CD14-positive monocyte (primary cell): Measurements from ENCODE around the gene RAPH1. TPM values are rescaled to one million over a fixed set of nuclear protein-coding genes. Genes with fewer than 3 reads are reported as not detected.
A peak's percentile ranks its signal among the peaks of the same experiment; 100 is the strongest.

Source experiments
- DNase-seq, 3 donors: peaks; one replicate each; pipeline ENCODE4 v3.0.0-alpha.2; 2011 to 2022
- H2AFZ ChIP-seq: 2 replicates; pipeline ENCODE4 v1.6.0; 2012; ENCODE audit warnings: mild to moderate bottlenecking, low read depth, low read length, inconsistent platforms; ENCODE audit not compliant: insufficient read depth, poor library complexity, severe bottlenecking
- H3K27ac ChIP-seq, 2 donors: 1 replicate in 1 of 2; 2 replicates in 1 of 2; pipeline ENCODE4 v1.5.1; 2012 to 2013; ENCODE audit warnings: low read length in 2 of 2, control low read depth in 1 of 2, inconsistent platforms in 1 of 2, low read depth in 1 of 2, mild to moderate bottlenecking in 1 of 2
- H3K27me3 ChIP-seq, 2 donors: one replicate each; pipeline versions ENCODE4 v1.6.0 to v1.6.1; 2011 to 2013; ENCODE audit warnings: low read length in 2 of 2; ENCODE audit not compliant: control insufficient read depth in 2 of 2, insufficient read depth in 2 of 2
- H3K36me3 ChIP-seq, 2 donors: replicated peaks in 1 of 2; 1 replicate in 1 of 2; 2 replicates in 1 of 2; pipeline versions ENCODE4 v1.5.1 to v1.6.1; 2012 to 2013; ENCODE audit warnings: low read length in 2 of 2, control low read depth in 1 of 2, inconsistent platforms in 1 of 2, mild to moderate bottlenecking in 1 of 2; ENCODE audit not compliant: insufficient read depth in 2 of 2, control insufficient read depth in 1 of 2
- H3K4me1 ChIP-seq, 2 donors: 1 replicate in 1 of 2; 2 replicates in 1 of 2; pipeline versions ENCODE4 v1.5.1 to v1.6.1; 2012 to 2013; ENCODE audit warnings: low read length in 2 of 2, control low read depth in 1 of 2, inconsistent platforms in 1 of 2, mild to moderate bottlenecking in 1 of 2, moderate library complexity in 1 of 2; ENCODE audit not compliant: insufficient read depth in 2 of 2, control insufficient read depth in 1 of 2
- H3K4me2 ChIP-seq: replicated peaks from 2 replicates; pipeline ENCODE3; 2012; ENCODE audit warnings: low read length, moderate library complexity, mild to moderate bottlenecking; ENCODE audit not compliant: poor library complexity, severe bottlenecking; ENCODE audit errors: extremely low read depth
- H3K4me3 ChIP-seq, 3 experiments: fragments of 200-600 bp in 1 of 3; sonication (generic) in 1 of 3; replicated peaks in 1 of 3; 1 replicate in 2 of 3; 2 replicates in 1 of 3; pipeline ENCODE4 v1.5.1; 2011 to 2013; ENCODE audit warnings: low read length in 3 of 3, mild to moderate bottlenecking in 3 of 3, control low read depth in 2 of 3, low read depth in 2 of 3, inconsistent platforms in 1 of 3, moderate library complexity in 1 of 3
- H3K79me2 ChIP-seq: 2 replicates; pipeline ENCODE4 v1.6.0; 2012; ENCODE audit warnings: mild to moderate bottlenecking, control low read depth, inconsistent platforms, low read length, moderate library complexity; ENCODE audit not compliant: insufficient read depth
- H3K9ac ChIP-seq: 2 replicates; pipeline ENCODE4 v1.6.0; 2017; ENCODE audit warnings: low read length, mild to moderate bottlenecking; ENCODE audit not compliant: insufficient read depth, poor library complexity, severe bottlenecking
- H3K9me3 ChIP-seq, 2 donors: replicated peaks in 1 of 2; 1 replicate in 1 of 2; 2 replicates in 1 of 2; pipeline versions ENCODE4 v1.5.1 to v1.6.1; 2012 to 2013; ENCODE audit warnings: low read length in 2 of 2, control low read depth in 1 of 2; ENCODE audit not compliant: control insufficient read depth in 1 of 2, insufficient read depth in 1 of 2
- H4K20me1 ChIP-seq: 2 replicates; pipeline ENCODE4 v1.6.0; 2012; ENCODE audit warnings: mild to moderate bottlenecking, low read length, control low read depth, moderate library complexity; ENCODE audit not compliant: insufficient read depth
- H3K27ac Mint-ChIP-seq, 7 donors: one replicate each; pipeline ENCODE4 v1.8.0; 2020; ENCODE audit warnings: mild to moderate bottlenecking in 7 of 7, mixed read lengths in 7 of 7, moderate library complexity in 6 of 7, inconsistent platforms in 2 of 7
- H3K27me3 Mint-ChIP-seq, 3 donors: one replicate each; pipeline ENCODE4 v1.8.0; 2021 to 2022; ENCODE audit warnings: low read depth in 3 of 3, mild to moderate bottlenecking in 3 of 3, mixed read lengths in 3 of 3, moderate library complexity in 3 of 3, inconsistent platforms in 1 of 3
- H3K36me3 Mint-ChIP-seq, 2 donors: one replicate each; pipeline ENCODE4 v1.8.0; 2020; ENCODE audit warnings: mixed read lengths in 2 of 2, inconsistent platforms in 1 of 2, mild to moderate bottlenecking in 1 of 2
- H3K4me1 Mint-ChIP-seq: one replicate; pipeline ENCODE4 v1.8.0; 2020; ENCODE audit warnings: mild to moderate bottlenecking, mixed read lengths
- H3K4me3 Mint-ChIP-seq, 2 donors: one replicate each; pipeline ENCODE4 v1.8.0; 2020; ENCODE audit warnings: mild to moderate bottlenecking in 2 of 2, mixed read lengths in 2 of 2, moderate library complexity in 1 of 2
- H3K9me3 Mint-ChIP-seq, 7 donors: one replicate each; pipeline ENCODE4 v1.8.0; 2020 to 2022; ENCODE audit warnings: mixed read lengths in 7 of 7, mild to moderate bottlenecking in 6 of 7, moderate library complexity in 6 of 7, inconsistent platforms in 2 of 7
- CTCF ChIP-seq: fragments of 200-600 bp; IDR thresholded peaks from one replicate; pipeline ENCODE4 v1.8.0; 2022; ENCODE audit warnings: antibody characterized with exemption, mild to moderate bottlenecking
- WGBS: methylation state at CpG from one replicate; pipeline ENCODE4 v1.1.5; 2013; ENCODE audit warnings: missing lambda C conversion rate; ENCODE audit not compliant: insufficient coverage; 5-methylcytosine and 5-hydroxymethylcytosine counted together
- intact Hi-C, 2 donors: fragments of 100-400 bp; cut with micrococcal nuclease; formaldehyde crosslinking; loops; one replicate each; pipeline versions ENCODE4 v1.15.0 to v1.15.1; 2023
- polyA plus RNA-seq, 3 donors: library from polyadenylated mRNA; depleted of rRNA in 1 of 3; unstranded in 2 of 3; stranded (reverse) in 1 of 3; fragments of 300-500 nt in 2 of 3; fragments of >200 nt in 1 of 3; fragmentation: Illumina TruSeq in 2 of 3; gene quantifications; 1 replicate in 2 of 3; 2 replicates in 1 of 3; pipeline ENCODE4 v1.2.3, GENCODE V29; 2012 to 2021

RAPH1 gene
- polyA plus RNA-seq, 3 donors, result 3.8 to 5.1 (median 4.5) TPM

DNA sequence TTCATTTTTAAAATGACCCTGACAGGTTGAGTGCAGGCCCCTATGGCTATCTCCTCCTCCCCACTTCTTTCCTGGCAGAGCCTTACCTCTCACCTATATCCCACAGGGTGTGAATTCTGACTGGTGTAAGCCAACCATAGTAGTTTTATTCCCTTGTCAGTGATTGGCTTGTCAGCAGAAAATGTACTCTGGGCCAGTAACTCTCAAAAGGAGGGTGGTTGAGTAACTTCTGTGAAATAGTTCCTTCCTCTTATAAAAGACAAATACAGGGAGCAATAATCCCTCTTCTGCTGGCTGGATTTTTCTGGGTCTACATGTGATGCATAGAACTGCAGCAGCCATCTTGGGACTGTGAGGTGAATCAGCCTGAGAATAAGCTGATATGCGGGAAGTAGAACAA, 83.4 kb downstream of the RAPH1 start:
- H2AFZ ChIP-seq, result no peak overlapping the region
- WGBS, result no CpG with 5 or more reads among the region's 1 CpG
- intact Hi-C loops, result no loop called here
- no peak for TF ChIP-seq CTCF
- H3K9me3 Mint-ChIP-seq, result peaks cover 0 to 1% (median 0%) of the 10 kb centered on the region in 7 donors
- no peak overlapping the region for H3K9ac ChIP-seq
- H3K4me2 ChIP-seq, result no peak overlapping the region
- H3K79me2 ChIP-seq, result no peaks in the 10 kb centered on the region
- no peaks in the 10 kb centered on the region for H3K9me3 ChIP-seq
- H3K4me3 ChIP-seq, result no peak overlapping the region
- H3K4me1 ChIP-seq, result peaks cover 6 to 8% of the 10 kb centered on the region in 2 donors
- H3K36me3 ChIP-seq, result peaks cover 0 to 9% of the 10 kb centered on the region in 2 donors
- H3K4me1 Mint-ChIP-seq, result peaks cover 10% of the 10 kb centered on the region
- peak; percentile 9 to 39 (median 15) for DNase-seq
- no peak overlapping the region for H3K4me3 Mint-ChIP-seq
- peaks cover 0 to 2% (median 0%) of the 10 kb centered on the region in 3 donors for H3K27me3 Mint-ChIP-seq
- peak overlapping the region in 1 of 2 donors; percentile 26 for H3K27ac ChIP-seq
- peaks cover 0 to 2% of the 10 kb centered on the region in 2 donors for H3K27me3 ChIP-seq
- H3K36me3 Mint-ChIP-seq, result peaks cover 12 to 19% of the 10 kb centered on the region in 2 donors
- no peaks in the 10 kb centered on the region for H4K20me1 ChIP-seq
- peak overlapping the region in 2 of 7 donors; percentile 26 to 38 for H3K27ac Mint-ChIP-seq

- peaks cover 9 to 12% of the 10 kb centered on the region in 2 donors for H3K4me1 ChIP-seq
- no peak overlapping the region for H3K27ac Mint-ChIP-seq
- no CpG with 5 or more reads among the region's 2 CpGs for WGBS
- H3K9ac ChIP-seq, result no peak overlapping the region
- peaks cover 0 to 1% (median 0%) of the 10 kb centered on the region in 7 donors for H3K9me3 Mint-ChIP-seq
- no peak overlapping the region for H3K4me2 ChIP-seq
- no peaks in the 10 kb centered on the region for H3K79me2 ChIP-seq
- H3K4me3 Mint-ChIP-seq, result no peak overlapping the region
- H3K4me1 Mint-ChIP-seq, result peaks cover 16% of the 10 kb centered on the region
- peaks cover 0 to 9% of the 10 kb centered on the region in 2 donors for H3K36me3 ChIP-seq
- no peak overlapping the region for H3K4me3 ChIP-seq
- H3K9me3 ChIP-seq, result no peaks in the 10 kb centered on the region
- H2AFZ ChIP-seq, result no peak overlapping the region
- intact Hi-C loops, result no loop called here
- no peaks in the 10 kb centered on the region for H4K20me1 ChIP-seq
- peaks cover 0 to 2% of the 10 kb centered on the region in 2 donors for H3K27me3 ChIP-seq
- peaks cover 12 to 21% of the 10 kb centered on the region in 2 donors for H3K36me3 Mint-ChIP-seq
- TF ChIP-seq CTCF, result no peak
- no peak for DNase-seq
- H3K27ac ChIP-seq, result no peak overlapping the region
- peaks cover 0 to 2% (median 0%) of the 10 kb centered on the region in 3 donors for H3K27me3 Mint-ChIP-seq
Observed at GRCh38 chr2:203451011-203451410, 84.1 kb downstream of the RAPH1 start.
